Caco-2 (cell line): ENCODE measurements around the gene DTX1. TPM values are rescaled to one million over a fixed set of nuclear protein-coding genes. Genes with fewer than 3 reads are reported as not detected.

Experiments
- BruUV-seq: library from RNA; stranded (reverse); fragments of 400-500 nt; replicated peaks from 2 replicates; lab custom pipeline; 2021; lab: Mats Ljungman, UMichigan
- CTCF ChIA-PET: fragments of 300-600 bp; sonication (Branson Sonifier 250); formaldehyde crosslinking; loops from one replicate; lab custom pipeline; 2022; ENCODE audit warnings: antibody characterized with exemption; lab: Charles Lee
- POLR2A ChIA-PET: fragments of 300-600 bp; sonication (Branson Sonifier 250); formaldehyde crosslinking; loops from one replicate; lab custom pipeline; 2022; ENCODE audit warnings: antibody characterized with exemption; lab: Charles Lee
- DNase-seq, 2 experiments: peaks; one replicate each; pipeline versions ENCODE4 v3.0.0 to v3.0.0-alpha.2; 2020 to 2022
- H3K27me3 ChIP-seq: replicated peaks from 2 replicates; pipeline ENCODE4 v1.6.0; 2011; ENCODE audit warnings: low read length; ENCODE audit not compliant: control insufficient read depth, insufficient read depth
- H3K36me3 ChIP-seq: 2 replicates; pipeline ENCODE4 v1.5.1; 2011; ENCODE audit warnings: low read length; ENCODE audit not compliant: control insufficient read depth, insufficient read depth
- H3K4me1 ChIP-seq: fragments of 250-450 bp; sonication (Bioruptor Pico); 2 replicates; pipeline ENCODE4 v1.5.1; 2020; ENCODE audit warnings: mild to moderate bottlenecking
- H3K4me3 ChIP-seq: 2 replicates; pipeline ENCODE4 v1.5.1; 2011; ENCODE audit warnings: low read depth, mild to moderate bottlenecking, control low read depth, low read length
- H3K9me3 ChIP-seq: fragments of 250-450 bp; sonication (Bioruptor Pico); 2 replicates; pipeline ENCODE4 v1.5.1; 2020; ENCODE audit warnings: mild to moderate bottlenecking, moderate library complexity
- H3K27ac Mint-ChIP-seq: one replicate; pipeline ENCODE4 v1.8.0; 2022; ENCODE audit warnings: mixed read lengths; ENCODE audit not compliant: unreplicated experiment
- H3K27me3 Mint-ChIP-seq: one replicate; pipeline ENCODE4 v1.8.0; 2022; ENCODE audit warnings: mixed read lengths; ENCODE audit not compliant: insufficient read depth, unreplicated experiment
- H3K36me3 Mint-ChIP-seq: one replicate; pipeline ENCODE4 v1.8.0; 2022; ENCODE audit warnings: mild to moderate bottlenecking, mixed read lengths; ENCODE audit not compliant: insufficient read depth, unreplicated experiment
- H3K4me1 Mint-ChIP-seq: one replicate; pipeline ENCODE4 v1.8.0; 2022; ENCODE audit warnings: low read depth, mixed read lengths; ENCODE audit not compliant: unreplicated experiment
- H3K4me3 Mint-ChIP-seq: one replicate; pipeline ENCODE4 v1.8.0; 2022; ENCODE audit warnings: mild to moderate bottlenecking, moderate library complexity, mixed read lengths; ENCODE audit not compliant: unreplicated experiment
- H3K9me3 Mint-ChIP-seq: one replicate; pipeline ENCODE4 v1.8.0; 2022; ENCODE audit warnings: mixed read lengths; ENCODE audit not compliant: unreplicated experiment
- CTCF ChIP-seq, 2 experiments: fragments of 200-600 bp in 1 of 2; IDR thresholded peaks; 1 replicate in 1 of 2; 2 replicates in 1 of 2; pipeline versions ENCODE4 v1.5.1 to v1.8.0; 2011 to 2022; ENCODE audit warnings: antibody characterized with exemption in 1 of 2, control low read depth in 1 of 2, inconsistent platforms in 1 of 2, low read depth in 1 of 2, low read length in 1 of 2, mild to moderate bottlenecking in 1 of 2, moderate library complexity in 1 of 2; ENCODE audit not compliant: insufficient read depth in 1 of 2, severe bottlenecking in 1 of 2, unreplicated experiment in 1 of 2
- intact Hi-C: fragments of 100-400 bp; cut with micrococcal nuclease; formaldehyde crosslinking; loops from one replicate; pipeline ENCODE4 v1.10.0; 2022; ENCODE audit not compliant: unreplicated experiment
- total RNA-seq: library from RNA; stranded (reverse); gene quantifications from 2 replicates; pipeline ENCODE4 v1.2.3, GENCODE V29; 2022

DTX1 gene
- total RNA-seq, 1 experiment from 2014 or later = not detected

GRCh38 chr12:113055594-113056380 is 743 bp upstream of the DTX1 start:
- Mint-ChIP-seq H3K36me3 (no peaks in the 10 kb centered on the region), H3K4me3 (no peak overlapping the region), H3K9me3 (no peaks in the 10 kb centered on the region), H3K4me1 (no peaks in the 10 kb centered on the region), H3K27me3 (peaks cover 8% of the 10 kb centered on the region), H3K27ac (no peak overlapping the region)
- no peak for DNase-seq
- intact Hi-C loops = no loop called here
- no peak for TF ChIP-seq CTCF (IDR thresholded peaks at IDR 0.05; ENCODE audit: insufficient read depth in 1 of 2, low read depth in 1 of 2, low read length in 1 of 2, severe bottlenecking in 1 of 2, unreplicated experiment in 1 of 2)
- no TSS peak for BruUV-seq
- no peak overlapping the region for H3K4me3 ChIP-seq
- CTCF ChIA-PET = interaction anchor here (0.8 kb wide), 1 partner anchor 97 kb away, joined by 3 read pairs; no protein-coding TSS in a partner anchor
- no peaks in the 10 kb centered on the region for H3K27me3 ChIP-seq
- POLR2A ChIA-PET = no interaction called here
- H3K36me3 ChIP-seq = no peaks in the 10 kb centered on the region
- no peaks in the 10 kb centered on the region for H3K9me3 ChIP-seq
- no peaks in the 10 kb centered on the region for H3K4me1 ChIP-seq

GRCh38 chr12:113056381-113056630 is 224 bp upstream of the DTX1 start:
- no peak overlapping the region for H3K4me3 ChIP-seq
- DNase-seq = no peak
- Mint-ChIP-seq H3K4me3 (no peak overlapping the region), H3K4me1 (no peaks in the 10 kb centered on the region), H3K27me3 (peaks cover 8% of the 10 kb centered on the region), H3K9me3 (no peaks in the 10 kb centered on the region), H3K36me3 (no peaks in the 10 kb centered on the region), H3K27ac (no peak overlapping the region)
- H3K9me3 ChIP-seq = no peaks in the 10 kb centered on the region
- H3K36me3 ChIP-seq = no peaks in the 10 kb centered on the region
- H3K4me1 ChIP-seq = no peaks in the 10 kb centered on the region
- BruUV-seq = no TSS peak
- ChIA-PET POLR2A (no interaction called here), CTCF (no interaction called here)
- no peak for TF ChIP-seq CTCF (IDR thresholded peaks at IDR 0.05; ENCODE audit: insufficient read depth in 1 of 2, low read depth in 1 of 2, low read length in 1 of 2, severe bottlenecking in 1 of 2, unreplicated experiment in 1 of 2)
- no peaks in the 10 kb centered on the region for H3K27me3 ChIP-seq
- intact Hi-C loops = no loop called here

GRCh38 chr12:113057565-113058485 is 1.3 kb downstream of the DTX1 start:
- no peak overlapping the region for H3K4me3 ChIP-seq
- Mint-ChIP-seq H3K27ac (no peak overlapping the region), H3K36me3 (no peaks in the 10 kb centered on the region), H3K9me3 (no peaks in the 10 kb centered on the region), H3K4me3 (no peak overlapping the region), H3K4me1 (no peaks in the 10 kb centered on the region), H3K27me3 (peaks cover 8% of the 10 kb centered on the region)
- TF ChIP-seq CTCF (IDR thresholded peaks at IDR 0.05; ENCODE audit: insufficient read depth in 1 of 2, low read depth in 1 of 2, low read length in 1 of 2, severe bottlenecking in 1 of 2, unreplicated experiment in 1 of 2) = no peak
- no peaks in the 10 kb centered on the region for H3K27me3 ChIP-seq
- intact Hi-C loops = no loop called here
- H3K9me3 ChIP-seq = no peaks in the 10 kb centered on the region
- no peak for DNase-seq
- ChIA-PET CTCF (interaction anchor here (1.0 kb wide), 1 partner anchor 95 kb away, joined by 3 read pairs; no protein-coding TSS in a partner anchor), POLR2A (no interaction called here)
- no peaks in the 10 kb centered on the region for H3K36me3 ChIP-seq
- H3K4me1 ChIP-seq = no peaks in the 10 kb centered on the region
- BruUV-seq = no TSS peak
